Urinary bladder (tissue), 4 donors: ENCODE measurements around the gene GLRA3. TPM values are rescaled to one million over a fixed set of nuclear protein-coding genes. Genes with fewer than 3 reads are reported as not detected.
"Not testable (repeated sequence)": the region's sequence is repeated elsewhere in the genome, so short reads cannot be mapped to it uniquely, and the experiment has no call there.

Experiments used
- DNase-seq: peaks from one replicate; pipeline ENCODE4 v3.0.0-alpha.2; 2015; ENCODE audit errors: extremely low spot score
- H3K27ac ChIP-seq: one replicate; pipeline ENCODE4 v1.5.1; 2013; ENCODE audit warnings: low read depth, mild to moderate bottlenecking, moderate library complexity
- H3K36me3 ChIP-seq: one replicate; pipeline ENCODE4 v1.6.1; 2013; ENCODE audit warnings: mild to moderate bottlenecking, moderate library complexity; ENCODE audit not compliant: insufficient read depth
- H3K4me1 ChIP-seq: one replicate; pipeline ENCODE4 v1.6.1; 2013; ENCODE audit warnings: mild to moderate bottlenecking, moderate library complexity; ENCODE audit not compliant: insufficient read depth
- H3K4me3 ChIP-seq: one replicate; pipeline ENCODE4 v1.5.1; 2013; ENCODE audit warnings: low read depth, low read length
- WGBS: extraction: QIAGEN DNeasy Blood & Tissue Kit; methylation state at CpG from one replicate; pipeline ENCODE4 v1.1.7; 2013; 5-methylcytosine and 5-hydroxymethylcytosine counted together
- polyA plus RNA-seq: library from polyadenylated mRNA; stranded (reverse); fragments of 200-250 nt; gene quantifications from one replicate; pipeline ENCODE4 v1.2.3, GENCODE V29; 2013
- total RNA-seq: library from RNA; depleted of rRNA; stranded (reverse); fragments of >200 nt; gene quantifications from one replicate; pipeline ENCODE4 v1.2.3, GENCODE V29; 2014
- donor health status: healthy with polysubstance abuse.
- donor health status: healthy.

The GLRA3 gene
- total and polyA plus RNA-seq, 2 donors, result 0.01 to 0.16 TPM

DNA sequence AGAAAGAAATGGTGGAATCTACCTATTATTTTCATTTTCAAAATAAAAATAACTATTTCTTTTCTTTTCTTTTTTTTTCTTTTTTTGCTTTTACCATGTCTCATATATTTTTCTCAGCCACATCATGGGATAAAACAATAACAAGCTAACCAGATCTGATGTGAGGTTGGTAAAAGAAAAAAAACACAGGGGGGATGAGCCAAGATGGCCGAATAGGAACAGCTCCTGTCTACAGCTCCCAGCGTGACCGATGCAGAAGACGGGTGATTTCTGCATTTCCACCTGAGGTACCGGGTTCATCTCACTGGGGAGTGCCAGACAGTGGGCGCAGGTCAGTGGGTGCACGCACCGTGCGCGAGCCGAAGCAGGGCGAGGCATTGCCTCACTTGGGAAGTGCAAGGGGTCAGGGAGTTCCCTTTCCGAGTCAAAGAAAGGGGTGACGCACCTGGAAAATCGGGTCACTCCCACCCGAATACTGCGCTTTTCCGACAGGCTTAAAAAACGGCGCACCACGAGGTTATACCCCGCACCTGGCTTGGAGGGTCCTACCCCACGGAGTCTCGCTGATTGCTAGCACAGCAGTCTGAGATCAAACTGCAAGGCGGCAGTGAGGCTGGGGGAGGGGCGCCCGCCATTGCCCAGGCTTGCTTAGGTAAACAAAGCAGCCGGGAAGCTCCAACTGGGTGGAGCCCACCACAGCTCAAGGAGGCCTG lies 50.6 kb downstream of the GLRA3 start:
- H3K4me3 ChIP-seq, H3K27ac ChIP-seq, H3K36me3 ChIP-seq, H3K4me1 ChIP-seq, DNase-seq: not testable (repeated sequence)
- 91% methylated on average over 20 of the region's 28 CpGs for WGBS

GRCh38 chr4:174775366-174775765 lies 53.7 kb downstream of the GLRA3 start:
- H3K36me3 ChIP-seq, result no peaks in the 10 kb centered on the region
- 17% methylated on average over 1 of the region's 1 CpG for WGBS
- no peaks in the 10 kb centered on the region for H3K4me1 ChIP-seq
- no peak for DNase-seq
- H3K27ac ChIP-seq, result no peak overlapping the region
- no peak overlapping the region for H3K4me3 ChIP-seq

DNA sequence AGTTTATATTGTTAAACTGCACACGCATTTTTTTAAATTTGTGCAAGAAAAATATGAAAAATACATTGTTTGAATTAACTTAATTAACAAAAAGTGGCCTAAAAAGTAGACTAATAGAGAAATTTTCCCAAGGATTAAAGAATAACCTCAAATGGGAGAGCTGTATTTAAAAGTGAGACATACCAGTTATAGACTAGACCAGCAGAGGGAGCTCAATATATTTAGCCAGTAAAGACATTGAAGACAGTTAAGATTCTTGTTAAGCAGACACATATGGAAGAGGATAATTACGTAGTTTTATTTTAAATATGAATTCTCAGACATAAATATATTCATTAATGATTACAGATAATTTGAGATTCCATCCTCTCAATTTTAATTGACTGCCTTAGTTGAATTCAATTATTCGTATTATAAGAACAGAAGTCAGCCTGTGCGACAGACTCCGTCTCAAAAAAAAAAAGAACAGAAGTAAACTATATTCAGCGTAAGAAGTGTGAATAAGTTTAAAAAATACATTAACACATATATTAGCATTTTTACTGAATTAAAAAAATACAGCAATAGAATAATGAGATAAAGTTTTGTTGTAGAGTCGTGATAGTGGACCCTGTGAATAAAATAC lies 64.8 kb downstream of the GLRA3 start:
- WGBS, result 45% methylated on average over 7 of the region's 7 CpGs
- H3K36me3 ChIP-seq, result no peaks in the 10 kb centered on the region
- H3K4me3 ChIP-seq, result no peak overlapping the region
- DNase-seq, result no peak
- H3K27ac ChIP-seq, result no peak overlapping the region
- no peaks in the 10 kb centered on the region for H3K4me1 ChIP-seq

- DNase-seq, result no peak
- Histone ChIP-seq H3K36me3 (no peaks in the 10 kb centered on the region), H3K4me3 (no peak overlapping the region), H3K27ac (no peak overlapping the region), H3K4me1 (no peaks in the 10 kb centered on the region)
- WGBS, result 48% methylated on average over 4 of the region's 4 CpGs
Measured at GRCh38 chr4:174763454-174764104, 65.5 kb downstream of the GLRA3 start.

GRCh38 chr4:174761451-174761850 lies 67.6 kb downstream of the GLRA3 start:
- WGBS, result 83% methylated on average over 1 of the region's 1 CpG

DNA sequence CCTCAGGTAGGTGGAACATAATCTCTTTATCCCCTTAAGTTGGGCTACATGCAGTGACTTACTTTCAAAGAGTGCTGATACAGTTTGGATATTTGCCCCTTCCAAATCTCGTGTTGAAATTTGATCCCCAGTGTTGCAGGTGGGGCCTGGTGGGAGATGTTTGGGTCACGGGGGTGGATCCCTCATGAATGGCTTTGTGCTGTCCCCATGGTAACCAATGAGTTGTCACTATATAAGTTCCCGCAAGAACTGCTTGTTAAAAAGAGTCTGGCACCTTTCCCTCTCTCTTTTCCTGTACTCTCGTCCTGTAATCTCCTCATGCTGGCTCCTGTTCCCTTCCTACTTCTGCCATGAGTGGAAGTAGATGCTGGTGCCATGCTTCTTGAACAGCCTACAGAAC lies 71.3 kb downstream of the GLRA3 start:
- DNase-seq, result no peak
- 26% methylated on average over 4 of the region's 4 CpGs for WGBS
- Histone ChIP-seq H3K4me3 (no peak overlapping the region), H3K36me3 (no peaks in the 10 kb centered on the region), H3K4me1 (no peaks in the 10 kb centered on the region), H3K27ac (no peak overlapping the region)

More at GRCh38 chr4:174761451-174761850, 67.6 kb downstream of the GLRA3 start:
- Histone ChIP-seq H3K4me3 (no peak overlapping the region), H3K27ac (no peak overlapping the region), H3K36me3 (no peaks in the 10 kb centered on the region), H3K4me1 (no peaks in the 10 kb centered on the region)
- DNase-seq, result no peak

GRCh38 chr4:174753021-174753420 lies 76.0 kb downstream of the GLRA3 start:
- H3K4me3 ChIP-seq, result no peak overlapping the region
- DNase-seq, result no peak
- no peaks in the 10 kb centered on the region for H3K4me1 ChIP-seq
- no peak overlapping the region for H3K27ac ChIP-seq
- 78% methylated on average over 4 of the region's 4 CpGs for WGBS
- H3K36me3 ChIP-seq, result no peaks in the 10 kb centered on the region

GRCh38 chr4:174752026-174752425 lies 77.0 kb downstream of the GLRA3 start:
- 76% methylated on average over 2 of the region's 2 CpGs for WGBS
- H3K36me3 ChIP-seq, result no peaks in the 10 kb centered on the region
- no peak for DNase-seq
- H3K4me1 ChIP-seq, result no peaks in the 10 kb centered on the region
- no peak overlapping the region for H3K27ac ChIP-seq
- no peak overlapping the region for H3K4me3 ChIP-seq

- H3K4me1 ChIP-seq, result no peaks in the 10 kb centered on the region
- 70% methylated on average over 3 of the region's 3 CpGs for WGBS
- H3K27ac ChIP-seq, result no peak overlapping the region
- H3K4me3 ChIP-seq, result no peak overlapping the region
- H3K36me3 ChIP-seq, result no peaks in the 10 kb centered on the region
- no peak for DNase-seq
Measured at GRCh38 chr4:174749091-174749490, 80.0 kb downstream of the GLRA3 start.

- no peak for DNase-seq
- no peak overlapping the region for H3K4me3 ChIP-seq
- no peaks in the 10 kb centered on the region for H3K4me1 ChIP-seq
- no peaks in the 10 kb centered on the region for H3K36me3 ChIP-seq
- no peak overlapping the region for H3K27ac ChIP-seq
- WGBS, result 82% methylated on average over 2 of the region's 2 CpGs
Measured at GRCh38 chr4:174746710-174747109, 82.3 kb downstream of the GLRA3 start.

DNA sequence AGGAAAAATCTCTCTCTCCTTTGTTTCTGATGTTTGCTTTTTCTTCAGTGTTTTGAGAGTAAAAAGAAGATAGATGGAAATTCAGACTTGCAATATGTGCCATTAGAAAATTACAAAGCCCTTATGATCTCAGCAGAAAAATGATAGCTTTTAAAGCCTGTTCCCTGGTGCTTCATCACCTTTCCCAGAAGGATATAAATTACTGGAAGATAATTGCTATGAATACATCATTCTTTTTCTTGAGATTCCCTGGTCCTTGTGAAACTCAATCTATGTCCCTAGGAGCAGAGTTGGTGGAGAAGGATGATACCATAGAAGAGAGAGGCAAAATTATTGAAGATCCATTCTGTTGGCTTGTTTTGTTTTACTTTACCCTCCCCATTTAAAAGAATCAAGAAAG lies 86.5 kb downstream of the GLRA3 start:
- no peak for DNase-seq
- no peak overlapping the region for H3K4me3 ChIP-seq
- H3K4me1 ChIP-seq, result no peaks in the 10 kb centered on the region
- no peak overlapping the region for H3K27ac ChIP-seq
- no peaks in the 10 kb centered on the region for H3K36me3 ChIP-seq

GRCh38 chr4:174739576-174739975 lies 89.5 kb downstream of the GLRA3 start:
- no peak overlapping the region for H3K27ac ChIP-seq
- no peaks in the 10 kb centered on the region for H3K36me3 ChIP-seq
- WGBS, result 93% methylated on average over 3 of the region's 3 CpGs
- H3K4me1 ChIP-seq, result no peaks in the 10 kb centered on the region
- no peak for DNase-seq
- no peak overlapping the region for H3K4me3 ChIP-seq

- no peak for DNase-seq
Measured at GRCh38 chr4:174734181-174734580, 94.9 kb downstream of the GLRA3 start.

GRCh38 chr4:174717828-174718227 lies 111.2 kb downstream of the GLRA3 start:
- Histone ChIP-seq H3K36me3 (no peaks in the 10 kb centered on the region), H3K4me1 (no peaks in the 10 kb centered on the region), H3K27ac (no peak overlapping the region), H3K4me3 (no peak overlapping the region)
- DNase-seq, result no peak
- 40% methylated on average over 3 of the region's 3 CpGs for WGBS

More at GRCh38 chr4:174734181-174734580, 94.9 kb downstream of the GLRA3 start:
- Histone ChIP-seq H3K4me3 (no peak overlapping the region), H3K36me3 (no peaks in the 10 kb centered on the region), H3K27ac (no peak overlapping the region), H3K4me1 (no peaks in the 10 kb centered on the region)
- 87% methylated on average over 4 of the region's 4 CpGs for WGBS
